WTC11 (cell line): Measurements from ENCODE around the gene LRRC3C. TPM values are rescaled to one million over a fixed set of nuclear protein-coding genes. Genes with fewer than 3 reads are reported as not detected.
A peak's percentile ranks its signal among the peaks of the same experiment; 100 is the strongest.

ENCODE experiments used
- ATAC-seq: fragments of 200-7000 bp; cut with Tn5 transposase; 2 replicates; pipeline ENCODE4 v1.10.0; 2021; ENCODE audit warnings: mild to moderate bottlenecking, moderate library complexity
- CTCF ChIA-PET: fragments of 300-600 bp; sonication (Branson Sonifier 250); formaldehyde crosslinking; loops from one replicate; lab custom pipeline; 2021; ENCODE audit warnings: antibody characterized with exemption; lab: Charles Lee
- POLR2A ChIA-PET: fragments of 350-600 bp; sonication (Branson Sonifier 250); formaldehyde crosslinking; loops from one replicate; lab custom pipeline; 2021; ENCODE audit warnings: antibody characterized with exemption; lab: Charles Lee
- DNase-seq: peaks from one replicate; pipeline ENCODE4 v3.0.0; 2021; ENCODE audit warnings: low spot score
- H3K27ac Mint-ChIP-seq: 2 replicates; pipeline ENCODE4 v1.8.0; 2021; ENCODE audit warnings: mixed read lengths
- H3K27me3 Mint-ChIP-seq: 2 replicates; pipeline ENCODE4 v1.8.0; 2021; ENCODE audit warnings: low read depth, mild to moderate bottlenecking, moderate library complexity, mixed read lengths
- H3K36me3 Mint-ChIP-seq: 2 replicates; pipeline ENCODE4 v1.8.0; 2021; ENCODE audit warnings: mixed read lengths
- H3K4me1 Mint-ChIP-seq: 2 replicates; pipeline ENCODE4 v1.8.0; 2022; ENCODE audit warnings: mixed read lengths
- H3K4me3 Mint-ChIP-seq: 2 replicates; pipeline ENCODE4 v1.8.0; 2021; ENCODE audit warnings: mild to moderate bottlenecking, moderate library complexity, mixed read lengths
- H3K9me3 Mint-ChIP-seq: 2 replicates; pipeline ENCODE4 v1.8.0; 2021; ENCODE audit warnings: mixed read lengths
- CBFB ChIP-seq: sonication (generic); formaldehyde crosslinking; IDR thresholded peaks from 2 replicates; pipeline ENCODE4 v1.8.1; 2022; ENCODE audit warnings: mild to moderate bottlenecking, low read depth, missing genetic modification reagents
- CREB1 ChIP-seq: sonication (generic); formaldehyde crosslinking; IDR thresholded peaks from 2 replicates; pipeline ENCODE4 v1.8.0; 2023; ENCODE audit warnings: mild to moderate bottlenecking, missing genetic modification reagents
- FOXJ3 ChIP-seq: sonication (generic); formaldehyde crosslinking; IDR thresholded peaks from 2 replicates; pipeline ENCODE4 v1.9.0; 2021; ENCODE audit warnings: missing genetic modification reagents, mild to moderate bottlenecking, borderline replicate concordance
- NFATC4 ChIP-seq: fragments of 250-450 bp; sonication (Bioruptor Pico); IDR thresholded peaks from 2 replicates; pipeline ENCODE4 v1.9.0; 2021; ENCODE audit warnings: mild to moderate bottlenecking
- NFYB ChIP-seq: sonication (generic); formaldehyde crosslinking; conservative IDR thresholded peaks from 2 replicates; pipeline ENCODE4 v1.8.0; 2022; ENCODE audit warnings: low read depth, missing genetic modification reagents
- NR2C2 ChIP-seq: sonication (generic); formaldehyde crosslinking; IDR thresholded peaks from 2 replicates; pipeline ENCODE4 v1.8.0; 2022; ENCODE audit warnings: mild to moderate bottlenecking, missing genetic modification reagents
- RORB ChIP-seq: fragments of 250-450 bp; sonication (Bioruptor Pico); IDR thresholded peaks from 2 replicates; pipeline ENCODE4 v1.9.0; 2021; ENCODE audit warnings: mild to moderate bottlenecking
- SMAD4 ChIP-seq: sonication (generic); formaldehyde crosslinking; IDR thresholded peaks from 2 replicates; pipeline ENCODE4 v1.8.0; 2022; ENCODE audit warnings: mild to moderate bottlenecking, missing genetic modification reagents
- SP1 ChIP-seq: sonication (generic); formaldehyde crosslinking; conservative IDR thresholded peaks from 2 replicates; pipeline ENCODE4 v1.8.1; 2022; ENCODE audit warnings: missing genetic modification reagents
- ZBTB21 ChIP-seq: sonication (generic); formaldehyde crosslinking; IDR thresholded peaks from 2 replicates; pipeline ENCODE4 v1.8.1; 2023; ENCODE audit warnings: mild to moderate bottlenecking, missing genetic modification reagents, borderline replicate concordance
- ZNF121 ChIP-seq: sonication (generic); formaldehyde crosslinking; IDR thresholded peaks from 2 replicates; pipeline ENCODE4 v1.8.0; 2023; ENCODE audit warnings: missing genetic modification reagents
- ZNF138 ChIP-seq: sonication (generic); formaldehyde crosslinking; conservative IDR thresholded peaks from 2 replicates; pipeline ENCODE4 v1.8.1; 2022; ENCODE audit warnings: mild to moderate bottlenecking, moderate library complexity, missing genetic modification reagents
- ZNF416 ChIP-seq: fragments of 250-450 bp; sonication (Bioruptor Pico); IDR thresholded peaks from 2 replicates; pipeline ENCODE4 v1.9.0; 2021; ENCODE audit warnings: mild to moderate bottlenecking, inconsistent platforms
- ZNF671 ChIP-seq: fragments of 250-450 bp; sonication (Bioruptor Pico); IDR thresholded peaks from 2 replicates; pipeline ENCODE4 v1.8.0; 2021; ENCODE audit warnings: mild to moderate bottlenecking
- total RNA-seq: library from RNA; stranded (reverse); gene quantifications from 3 replicates; pipeline ENCODE4 v1.2.3, GENCODE V29; 2021
- TF ChIP-seq, protein P1 (sequence below): sonication (generic); formaldehyde crosslinking; IDR thresholded peaks from 2 replicates; pipeline ENCODE4 v1.8.1; 2023; ENCODE audit warnings: mild to moderate bottlenecking, missing genetic modification reagents, moderate library complexity
- TF ChIP-seq, protein P2 (sequence below): sonication (generic); formaldehyde crosslinking; IDR thresholded peaks from 2 replicates; pipeline ENCODE4 v1.8.1; 2023; ENCODE audit warnings: mild to moderate bottlenecking, moderate library complexity, missing genetic modification reagents
- TF ChIP-seq, protein P3 (sequence below): fragments of 250-450 bp; sonication (Bioruptor Pico); IDR thresholded peaks from 2 replicates; pipeline ENCODE4 v1.9.0; 2021; ENCODE audit warnings: mild to moderate bottlenecking
- TF ChIP-seq, protein P4 (sequence below): sonication (generic); formaldehyde crosslinking; IDR thresholded peaks from 2 replicates; pipeline ENCODE4 v1.8.0; 2022; ENCODE audit warnings: mild to moderate bottlenecking, missing genetic modification reagents
- TF ChIP-seq, protein P5 (sequence below): sonication (generic); formaldehyde crosslinking; IDR thresholded peaks from 2 replicates; pipeline ENCODE4 v1.8.1; 2022; ENCODE audit warnings: mild to moderate bottlenecking, moderate library complexity, missing genetic modification reagents
- TF ChIP-seq, protein P6 (sequence below): sonication (generic); formaldehyde crosslinking; IDR thresholded peaks from 2 replicates; pipeline ENCODE4 v1.8.1; 2022; ENCODE audit warnings: mild to moderate bottlenecking, missing genetic modification reagents, moderate library complexity, borderline replicate concordance
- TF ChIP-seq, protein P7 (sequence below): sonication (generic); formaldehyde crosslinking; IDR thresholded peaks from 2 replicates; pipeline ENCODE4 v1.8.0; 2022; ENCODE audit warnings: missing genetic modification reagents
- TF ChIP-seq, protein P8 (sequence below): sonication (generic); formaldehyde crosslinking; IDR thresholded peaks from 2 replicates; pipeline ENCODE4 v1.8.1; 2022; ENCODE audit warnings: missing genetic modification reagents, borderline replicate concordance
- TF ChIP-seq, protein P9 (sequence below): fragments of 250-450 bp; sonication (Bioruptor Pico); IDR thresholded peaks from 2 replicates; pipeline ENCODE4 v1.9.0; 2021; ENCODE audit warnings: moderate library complexity, mild to moderate bottlenecking, inconsistent platforms, borderline replicate concordance

The LRRC3C gene
- total RNA-seq, 1 experiment from 2014 or later, result not detected

DNA sequence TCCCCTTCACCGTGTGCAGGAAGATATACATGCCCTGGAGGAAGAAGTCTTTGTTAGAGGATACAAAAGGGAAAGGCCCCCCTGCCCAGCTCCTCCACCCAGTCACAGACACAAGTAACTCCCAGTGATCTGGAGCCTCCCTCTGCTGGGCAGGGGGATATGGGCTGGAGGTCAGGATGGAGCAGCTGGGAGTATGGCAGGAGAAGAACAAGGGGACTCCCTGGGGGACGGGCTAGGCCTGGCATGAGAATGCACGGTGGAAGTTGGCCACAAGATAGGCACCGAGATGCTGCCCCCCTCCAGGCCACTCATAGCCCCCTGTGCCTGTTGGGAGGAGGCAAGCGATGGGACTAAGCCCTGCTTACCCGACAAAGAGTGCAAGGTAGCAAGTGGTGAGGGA is 4.3 kb upstream of the LRRC3C start (continued):
- TF ChIP-seq, protein P1, sequence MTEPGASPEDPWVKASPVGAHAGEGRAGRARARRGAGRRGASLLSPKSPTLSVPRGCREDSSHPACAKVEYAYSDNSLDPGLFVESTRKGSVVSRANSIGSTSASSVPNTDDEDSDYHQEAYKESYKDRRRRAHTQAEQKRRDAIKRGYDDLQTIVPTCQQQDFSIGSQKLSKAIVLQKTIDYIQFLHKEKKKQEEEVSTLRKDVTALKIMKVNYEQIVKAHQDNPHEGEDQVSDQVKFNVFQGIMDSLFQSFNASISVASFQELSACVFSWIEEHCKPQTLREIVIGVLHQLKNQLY (CRISPR knock-in tag), result no peak
- TF ChIP-seq ZBTB21 (CRISPR knock-in tag) (no peak), CREB1 (CRISPR knock-in tag) (no peak), CBFB (CRISPR knock-in tag) (no peak), NFATC4 (CRISPR knock-in tag) (no peak), SP1 (CRISPR knock-in tag) (no peak), ZNF121 (CRISPR knock-in tag) (no peak), NFYB (CRISPR knock-in tag) (no peak)
- TF ChIP-seq, protein P2, sequence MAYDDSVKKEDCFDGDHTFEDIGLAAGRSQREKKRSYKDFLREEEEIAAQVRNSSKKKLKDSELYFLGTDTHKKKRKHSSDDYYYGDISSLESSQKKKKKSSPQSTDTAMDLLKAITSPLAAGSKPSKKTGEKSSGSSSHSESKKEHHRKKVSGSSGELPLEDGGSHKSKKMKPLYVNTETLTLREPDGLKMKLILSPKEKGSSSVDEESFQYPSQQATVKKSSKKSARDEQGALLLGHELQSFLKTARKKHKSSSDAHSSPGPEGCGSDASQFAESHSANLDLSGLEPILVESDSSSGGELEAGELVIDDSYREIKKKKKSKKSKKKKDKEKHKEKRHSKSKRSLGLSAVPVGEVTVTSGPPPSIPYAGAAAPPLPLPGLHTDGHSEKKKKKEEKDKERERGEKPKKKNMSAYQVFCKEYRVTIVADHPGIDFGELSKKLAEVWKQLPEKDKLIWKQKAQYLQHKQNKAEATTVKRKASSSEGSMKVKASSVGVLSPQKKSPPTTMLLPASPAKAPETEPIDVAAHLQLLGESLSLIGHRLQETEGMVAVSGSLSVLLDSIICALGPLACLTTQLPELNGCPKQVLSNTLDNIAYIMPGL, result no peak
- TF ChIP-seq, protein P3, sequence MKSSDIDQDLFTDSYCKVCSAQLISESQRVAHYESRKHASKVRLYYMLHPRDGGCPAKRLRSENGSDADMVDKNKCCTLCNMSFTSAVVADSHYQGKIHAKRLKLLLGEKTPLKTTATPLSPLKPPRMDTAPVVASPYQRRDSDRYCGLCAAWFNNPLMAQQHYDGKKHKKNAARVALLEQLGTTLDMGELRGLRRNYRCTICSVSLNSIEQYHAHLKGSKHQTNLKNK (CRISPR knock-in tag), result no peak

DNA sequence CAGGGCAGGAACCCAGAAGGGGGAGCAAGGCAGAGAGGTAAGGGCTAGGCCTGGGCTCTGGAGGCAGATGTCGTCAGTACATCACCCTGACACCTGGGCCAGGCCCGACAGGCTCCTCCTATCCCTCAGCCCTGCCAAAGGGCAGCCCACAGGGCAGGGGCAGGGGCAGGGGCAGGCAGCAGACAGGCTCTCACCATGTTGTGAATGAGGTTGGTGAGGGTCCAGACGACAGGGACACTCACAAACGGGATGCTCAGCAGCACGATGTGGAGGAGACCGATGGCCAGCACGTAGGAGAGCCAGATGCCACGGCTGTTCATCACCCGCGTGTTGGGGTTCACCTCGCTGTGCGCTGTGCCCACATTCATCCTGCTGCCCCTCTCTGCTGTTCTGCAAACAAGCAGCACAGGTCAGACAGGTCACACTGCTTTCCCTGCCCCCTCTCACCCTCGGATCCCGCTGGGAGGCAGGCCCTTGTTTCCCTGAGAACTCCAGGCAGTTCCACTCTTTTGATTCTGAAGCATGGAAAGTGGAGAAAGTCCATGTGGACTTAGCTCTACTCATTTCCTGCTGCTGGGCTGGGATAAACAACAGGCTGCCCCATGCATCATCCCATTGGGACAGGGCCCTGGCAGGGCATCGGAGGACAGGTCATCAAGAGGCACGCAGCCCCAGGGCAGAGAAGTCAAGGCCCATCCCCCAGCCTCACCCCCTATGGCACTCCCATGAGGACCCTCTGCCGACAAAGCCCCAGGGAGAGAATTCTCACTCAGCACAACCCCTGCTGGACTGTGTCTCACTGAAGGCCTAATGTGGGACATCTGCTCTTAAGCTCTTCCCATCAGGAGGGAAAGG is 3.5 kb upstream of the LRRC3C start:
- ChIA-PET CTCF (interaction anchor here (1.0 to 1.3 kb wide), 4 partner anchors 24 to 141 kb away, joined by 3 to 4 read pairs (median 3); no protein-coding TSS in a partner anchor), POLR2A (no interaction called here)
- TF ChIP-seq, protein P4, sequence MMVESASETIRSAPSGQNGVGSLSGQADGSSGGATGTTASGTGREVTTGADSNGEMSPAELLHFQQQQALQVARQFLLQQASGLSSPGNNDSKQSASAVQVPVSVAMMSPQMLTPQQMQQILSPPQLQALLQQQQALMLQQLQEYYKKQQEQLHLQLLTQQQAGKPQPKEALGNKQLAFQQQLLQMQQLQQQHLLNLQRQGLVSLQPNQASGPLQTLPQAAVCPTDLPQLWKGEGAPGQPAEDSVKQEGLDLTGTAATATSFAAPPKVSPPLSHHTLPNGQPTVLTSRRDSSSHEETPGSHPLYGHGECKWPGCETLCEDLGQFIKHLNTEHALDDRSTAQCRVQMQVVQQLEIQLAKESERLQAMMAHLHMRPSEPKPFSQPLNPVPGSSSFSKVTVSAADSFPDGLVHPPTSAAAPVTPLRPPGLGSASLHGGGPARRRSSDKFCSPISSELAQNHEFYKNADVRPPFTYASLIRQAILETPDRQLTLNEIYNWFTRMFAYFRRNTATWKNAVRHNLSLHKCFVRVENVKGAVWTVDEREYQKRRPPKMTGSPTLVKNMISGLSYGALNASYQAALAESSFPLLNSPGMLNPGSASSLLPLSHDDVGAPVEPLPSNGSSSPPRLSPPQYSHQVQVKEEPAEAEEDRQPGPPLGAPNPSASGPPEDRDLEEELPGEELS (CRISPR knock-in tag), result no peak
- TF ChIP-seq, protein P5, sequence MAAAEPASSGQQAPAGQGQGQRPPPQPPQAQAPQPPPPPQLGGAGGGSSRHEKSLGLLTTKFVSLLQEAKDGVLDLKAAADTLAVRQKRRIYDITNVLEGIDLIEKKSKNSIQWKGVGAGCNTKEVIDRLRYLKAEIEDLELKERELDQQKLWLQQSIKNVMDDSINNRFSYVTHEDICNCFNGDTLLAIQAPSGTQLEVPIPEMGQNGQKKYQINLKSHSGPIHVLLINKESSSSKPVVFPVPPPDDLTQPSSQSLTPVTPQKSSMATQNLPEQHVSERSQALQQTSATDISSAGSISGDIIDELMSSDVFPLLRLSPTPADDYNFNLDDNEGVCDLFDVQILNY (CRISPR knock-in tag), result no peak
- TF ChIP-seq RORB (CRISPR knock-in tag) (no peak), ZNF671 (CRISPR knock-in tag) (no peak), FOXJ3 (CRISPR knock-in tag) (no peak), ZNF416 (no peak), ZNF138 (no peak), NR2C2 (CRISPR knock-in tag) (no peak), SMAD4 (CRISPR knock-in tag) (no peak)
- TF ChIP-seq, protein P6, sequence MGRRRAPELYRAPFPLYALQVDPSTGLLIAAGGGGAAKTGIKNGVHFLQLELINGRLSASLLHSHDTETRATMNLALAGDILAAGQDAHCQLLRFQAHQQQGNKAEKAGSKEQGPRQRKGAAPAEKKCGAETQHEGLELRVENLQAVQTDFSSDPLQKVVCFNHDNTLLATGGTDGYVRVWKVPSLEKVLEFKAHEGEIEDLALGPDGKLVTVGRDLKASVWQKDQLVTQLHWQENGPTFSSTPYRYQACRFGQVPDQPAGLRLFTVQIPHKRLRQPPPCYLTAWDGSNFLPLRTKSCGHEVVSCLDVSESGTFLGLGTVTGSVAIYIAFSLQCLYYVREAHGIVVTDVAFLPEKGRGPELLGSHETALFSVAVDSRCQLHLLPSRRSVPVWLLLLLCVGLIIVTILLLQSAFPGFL (CRISPR knock-in tag), result peak; percentile 42; the same call in 1 of the 2 replicates
- TF ChIP-seq, protein P7, sequence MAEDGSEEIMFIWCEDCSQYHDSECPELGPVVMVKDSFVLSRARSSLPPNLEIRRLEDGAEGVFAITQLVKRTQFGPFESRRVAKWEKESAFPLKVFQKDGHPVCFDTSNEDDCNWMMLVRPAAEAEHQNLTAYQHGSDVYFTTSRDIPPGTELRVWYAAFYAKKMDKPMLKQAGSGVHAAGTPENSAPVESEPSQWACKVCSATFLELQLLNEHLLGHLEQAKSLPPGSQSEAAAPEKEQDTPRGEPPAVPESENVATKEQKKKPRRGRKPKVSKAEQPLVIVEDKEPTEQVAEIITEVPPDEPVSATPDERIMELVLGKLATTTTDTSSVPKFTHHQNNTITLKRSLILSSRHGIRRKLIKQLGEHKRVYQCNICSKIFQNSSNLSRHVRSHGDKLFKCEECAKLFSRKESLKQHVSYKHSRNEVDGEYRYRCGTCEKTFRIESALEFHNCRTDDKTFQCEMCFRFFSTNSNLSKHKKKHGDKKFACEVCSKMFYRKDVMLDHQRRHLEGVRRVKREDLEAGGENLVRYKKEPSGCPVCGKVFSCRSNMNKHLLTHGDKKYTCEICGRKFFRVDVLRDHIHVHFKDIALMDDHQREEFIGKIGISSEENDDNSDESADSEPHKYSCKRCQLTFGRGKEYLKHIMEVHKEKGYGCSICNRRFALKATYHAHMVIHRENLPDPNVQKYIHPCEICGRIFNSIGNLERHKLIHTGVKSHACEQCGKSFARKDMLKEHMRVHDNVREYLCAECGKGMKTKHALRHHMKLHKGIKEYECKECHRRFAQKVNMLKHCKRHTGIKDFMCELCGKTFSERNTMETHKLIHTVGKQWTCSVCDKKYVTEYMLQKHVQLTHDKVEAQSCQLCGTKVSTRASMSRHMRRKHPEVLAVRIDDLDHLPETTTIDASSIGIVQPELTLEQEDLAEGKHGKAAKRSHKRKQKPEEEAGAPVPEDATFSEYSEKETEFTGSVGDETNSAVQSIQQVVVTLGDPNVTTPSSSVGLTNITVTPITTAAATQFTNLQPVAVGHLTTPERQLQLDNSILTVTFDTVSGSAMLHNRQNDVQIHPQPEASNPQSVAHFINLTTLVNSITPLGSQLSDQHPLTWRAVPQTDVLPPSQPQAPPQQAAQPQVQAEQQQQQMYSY (CRISPR knock-in tag), result no peak
- TF ChIP-seq, protein P8, sequence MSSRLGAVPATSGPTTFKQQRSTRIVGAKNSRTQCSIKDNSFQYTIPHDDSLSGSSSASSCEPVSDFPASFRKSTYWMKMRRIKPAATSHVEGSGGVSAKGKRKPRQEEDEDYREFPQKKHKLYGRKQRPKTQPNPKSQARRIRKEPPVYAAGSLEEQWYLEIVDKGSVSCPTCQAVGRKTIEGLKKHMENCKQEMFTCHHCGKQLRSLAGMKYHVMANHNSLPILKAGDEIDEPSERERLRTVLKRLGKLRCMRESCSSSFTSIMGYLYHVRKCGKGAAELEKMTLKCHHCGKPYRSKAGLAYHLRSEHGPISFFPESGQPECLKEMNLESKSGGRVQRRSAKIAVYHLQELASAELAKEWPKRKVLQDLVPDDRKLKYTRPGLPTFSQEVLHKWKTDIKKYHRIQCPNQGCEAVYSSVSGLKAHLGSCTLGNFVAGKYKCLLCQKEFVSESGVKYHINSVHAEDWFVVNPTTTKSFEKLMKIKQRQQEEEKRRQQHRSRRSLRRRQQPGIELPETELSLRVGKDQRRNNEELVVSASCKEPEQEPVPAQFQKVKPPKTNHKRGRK, result no peak
- TF ChIP-seq, protein P9, sequence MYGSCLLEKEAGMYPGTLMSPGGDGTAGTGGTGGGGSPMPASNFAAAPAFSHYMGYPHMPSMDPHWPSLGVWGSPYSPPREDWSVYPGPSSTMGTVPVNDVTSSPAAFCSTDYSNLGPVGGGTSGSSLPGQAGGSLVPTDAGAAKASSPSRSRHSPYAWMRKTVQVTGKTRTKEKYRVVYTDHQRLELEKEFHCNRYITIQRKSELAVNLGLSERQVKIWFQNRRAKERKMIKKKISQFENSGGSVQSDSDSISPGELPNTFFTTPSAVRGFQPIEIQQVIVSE (CRISPR knock-in tag), result no peak

More for the DNA sequence above, 3.5 kb upstream of the LRRC3C start:
- DNase-seq (peak; percentile 27), ATAC-seq (no peak)
- H3K4me1 Mint-ChIP-seq, result peaks cover 34% of the 10 kb centered on the region
- H3K4me3 Mint-ChIP-seq, result no peak overlapping the region
- H3K36me3 Mint-ChIP-seq, result peaks cover 17% of the 10 kb centered on the region
- H3K9me3 Mint-ChIP-seq, result no peaks in the 10 kb centered on the region
- peak overlapping the region; percentile 79; the same call in 1 of the 2 replicates for H3K27ac Mint-ChIP-seq
- peaks cover 4% of the 10 kb centered on the region; the same call in 1 of the 2 replicates for H3K27me3 Mint-ChIP-seq
